ENCODE measurements around the gene CCNK.

CCNK gene

DNA sequence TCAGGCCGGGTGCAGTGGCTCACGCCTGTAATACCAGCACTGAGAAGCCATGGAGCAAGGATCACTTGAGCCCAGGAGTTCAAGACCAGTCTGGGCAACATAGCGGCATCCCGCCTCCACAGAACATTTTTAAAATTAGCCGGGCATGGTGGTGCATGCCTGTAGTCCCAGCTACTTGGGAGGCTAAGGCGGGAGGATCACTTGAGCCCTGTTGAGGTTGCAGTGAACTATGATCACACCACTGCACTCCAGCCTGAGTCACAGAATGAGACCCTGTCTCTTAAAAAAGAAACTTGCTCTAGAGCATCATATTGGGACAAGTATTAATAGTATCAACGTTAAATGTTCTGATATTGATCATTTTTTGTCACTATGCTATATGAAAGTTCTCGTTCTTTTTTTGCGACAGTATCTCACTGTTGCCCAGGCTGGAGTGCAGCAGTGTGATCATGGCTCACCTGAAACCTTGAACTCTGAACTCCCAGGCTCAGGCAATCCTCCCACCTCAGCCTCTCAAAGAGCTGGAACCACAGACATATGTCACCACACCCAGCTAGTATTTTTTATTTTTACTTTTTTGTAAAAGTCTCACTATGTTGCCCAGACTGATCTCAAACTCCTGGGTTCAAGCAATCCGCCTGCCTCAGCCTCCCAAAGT lies 75.1 kb downstream of the CCNK start:
- DNase-seq, result no peak

DNA sequence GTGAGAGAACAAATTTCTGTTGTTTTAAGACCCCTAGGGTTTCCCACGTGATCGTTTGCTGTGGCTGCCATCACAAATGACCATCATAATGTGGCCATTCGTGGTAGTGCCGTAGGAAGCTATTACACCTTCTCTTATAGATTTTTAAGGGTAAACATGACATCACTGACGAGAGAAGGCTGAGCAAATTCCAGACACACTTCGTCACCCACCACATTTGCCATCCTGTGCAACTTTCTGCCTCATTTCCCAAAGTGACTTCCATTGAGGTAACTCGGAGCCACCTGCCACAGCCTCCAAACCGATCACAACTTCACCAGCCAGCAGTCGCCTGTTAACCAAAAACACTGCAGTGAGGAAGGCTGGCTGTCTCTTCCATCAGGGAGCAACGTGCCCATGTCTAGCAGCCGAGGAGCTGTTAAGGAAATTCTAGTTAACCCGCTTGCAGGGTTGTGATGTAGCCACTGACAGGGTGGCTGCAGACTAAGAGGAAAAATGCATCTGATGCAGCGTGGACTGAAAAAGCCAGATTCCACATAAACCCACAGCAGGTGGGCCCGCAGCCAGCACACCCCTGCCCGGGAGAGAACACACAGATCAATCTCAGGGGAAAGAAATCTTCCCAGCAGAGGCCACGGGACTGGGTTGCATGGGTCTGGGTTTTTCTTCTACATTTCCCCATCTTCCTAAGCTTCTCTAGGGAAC lies 78.2 kb downstream of the CCNK start:
- no peak for DNase-seq

DNA sequence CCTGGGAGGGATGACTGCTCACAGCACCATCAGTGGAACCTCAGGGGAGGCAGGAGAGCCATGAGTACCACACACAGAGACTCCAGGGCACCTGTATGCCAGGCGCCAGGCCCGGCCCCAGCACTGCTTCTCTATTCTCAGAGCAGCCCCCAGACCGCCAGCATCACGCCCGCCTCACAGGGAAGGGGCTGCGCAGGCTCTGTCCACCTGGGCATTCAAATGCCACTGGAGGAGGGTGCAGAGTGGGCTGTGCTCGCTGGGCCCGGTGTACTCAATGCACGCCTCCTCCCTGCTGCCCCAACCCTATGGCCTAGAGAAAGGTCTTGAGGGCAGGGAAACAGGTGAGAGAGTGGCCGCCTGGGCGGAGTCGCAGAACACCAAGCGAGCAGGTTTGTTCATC lies 79.2 kb downstream of the CCNK start:
- DNase-seq, result no peak

DNA sequence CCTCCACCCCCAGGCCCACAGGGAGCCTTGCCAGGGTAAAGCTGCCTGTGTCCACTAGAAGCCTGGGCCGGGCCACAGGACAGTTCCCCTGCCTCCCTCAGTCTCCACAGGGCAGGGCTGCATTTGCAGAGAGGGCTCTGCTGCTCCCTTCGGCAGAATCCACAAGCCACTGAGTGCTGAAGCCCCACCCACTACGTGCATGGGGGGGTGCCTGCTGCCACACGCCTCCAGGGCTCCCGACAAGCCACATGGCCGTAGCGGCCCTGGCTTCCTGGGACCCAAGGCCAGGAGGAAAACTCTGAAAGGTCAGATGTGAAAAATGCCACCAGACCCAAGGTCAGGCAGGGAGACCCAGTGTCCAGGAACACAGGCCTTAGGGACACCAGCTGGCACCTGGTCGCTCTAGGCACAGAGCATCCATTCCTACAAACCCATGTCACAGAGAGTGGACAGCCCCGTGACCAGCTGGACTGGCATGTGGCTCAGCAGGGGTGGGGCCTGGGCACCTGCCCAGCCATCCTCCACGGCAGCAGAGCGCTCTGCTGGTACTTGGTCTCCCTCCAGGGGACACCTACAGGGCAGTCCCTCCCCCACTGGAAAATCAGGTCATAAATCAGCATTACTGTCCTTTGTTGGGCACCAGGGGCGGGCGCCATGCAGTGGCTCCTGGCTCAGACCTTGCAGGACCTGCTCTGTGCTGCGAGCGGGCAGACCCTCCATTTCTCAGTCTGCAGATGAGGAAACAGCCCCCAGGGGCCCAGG lies 79.9 kb downstream of the CCNK start:
- no peak for DNase-seq

DNA sequence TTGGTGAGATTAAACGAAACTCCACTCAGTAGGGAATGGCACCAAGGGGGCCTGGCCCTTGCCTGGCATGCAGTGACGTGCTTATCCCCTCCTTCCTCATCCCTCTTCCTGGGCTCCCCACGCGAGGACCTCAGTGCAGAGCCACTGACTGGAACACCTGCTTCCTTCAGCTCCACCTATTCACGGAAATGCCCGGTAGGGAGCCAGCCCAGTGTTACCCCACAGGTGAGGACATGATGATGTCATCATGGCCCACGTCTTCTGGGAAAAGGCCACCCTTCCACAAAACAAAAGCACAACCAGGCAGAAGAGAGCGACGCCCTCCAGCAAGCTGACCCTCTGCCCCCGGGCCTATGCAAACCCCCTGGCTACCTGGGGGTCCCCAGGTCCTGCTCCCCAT lies 80.7 kb downstream of the CCNK start:
- no peak for DNase-seq

Data from amniotic stem cell (primary cell).